SHP77 treated with DMSO at 0.1 percent for 48 hours (cell line): Measurements from ENCODE around the gene LONRF2.
"Not testable (repeated sequence)": the region's sequence is repeated elsewhere in the genome, so short reads cannot be mapped to it uniquely, and the experiment has no call there.

Experiments
- DNase-seq: peaks from one replicate; lab custom pipeline; 2025; lab: John Stamatoyannopoulos, UW

The LONRF2 gene

DNA sequence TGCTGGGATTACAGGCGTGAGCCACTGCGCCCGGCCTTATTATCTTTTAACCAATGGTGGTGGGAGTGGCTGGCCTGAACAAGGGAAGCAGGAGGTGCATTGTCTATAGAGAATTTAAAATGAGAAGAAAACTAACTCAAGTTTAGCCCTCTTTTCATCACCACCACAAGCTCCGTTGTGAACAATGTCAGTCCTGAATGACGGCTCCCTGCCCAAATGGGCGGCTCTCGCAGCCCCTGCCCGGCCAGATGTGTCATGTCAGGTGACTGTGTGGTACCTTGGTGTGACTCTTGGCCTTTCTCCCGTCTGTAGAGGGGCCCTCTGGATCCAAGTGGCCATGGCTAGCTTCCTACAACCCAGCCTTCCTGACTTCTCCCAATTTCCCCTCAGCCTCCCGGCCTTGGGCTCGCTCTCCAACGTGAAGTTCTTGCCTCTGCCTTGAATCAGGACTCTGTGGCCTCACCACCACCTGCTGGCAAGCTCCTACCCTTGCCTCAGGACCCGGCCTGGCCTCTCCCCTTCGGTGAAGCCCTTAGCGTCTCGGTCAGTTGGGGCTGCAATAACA lies 67.6 kb downstream of the LONRF2 start:
- DNase-seq, result no peak

- DNase-seq, result no peak
Observed at GRCh38 chr2:100253786-100254185, 68.5 kb downstream of the LONRF2 start.

- no peak for DNase-seq
Observed at GRCh38 chr2:100252811-100253698, 69.2 kb downstream of the LONRF2 start.

DNA sequence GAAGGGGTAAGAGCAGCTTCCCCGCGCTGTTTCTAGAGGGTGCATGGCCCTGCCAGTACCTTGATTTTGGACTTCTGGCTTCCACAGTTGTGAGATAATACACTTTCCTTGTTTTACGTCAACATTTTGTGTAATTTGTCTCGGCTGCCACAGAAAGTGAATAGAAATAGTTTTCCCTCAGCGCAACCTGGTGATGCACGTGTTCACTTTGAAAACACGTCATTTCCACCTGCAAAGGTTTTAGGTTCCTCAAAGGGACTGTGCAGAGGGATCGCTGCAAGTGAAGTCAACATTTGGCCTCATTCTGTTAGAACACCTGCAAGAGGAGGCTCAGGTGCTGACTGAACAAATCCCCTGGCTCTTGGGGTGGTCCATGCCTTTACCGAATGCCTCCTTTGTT lies 71.7 kb downstream of the LONRF2 start:
- no peak for DNase-seq

GRCh38 chr2:100248971-100249370 lies 73.3 kb downstream of the LONRF2 start:
- no peak for DNase-seq

DNA sequence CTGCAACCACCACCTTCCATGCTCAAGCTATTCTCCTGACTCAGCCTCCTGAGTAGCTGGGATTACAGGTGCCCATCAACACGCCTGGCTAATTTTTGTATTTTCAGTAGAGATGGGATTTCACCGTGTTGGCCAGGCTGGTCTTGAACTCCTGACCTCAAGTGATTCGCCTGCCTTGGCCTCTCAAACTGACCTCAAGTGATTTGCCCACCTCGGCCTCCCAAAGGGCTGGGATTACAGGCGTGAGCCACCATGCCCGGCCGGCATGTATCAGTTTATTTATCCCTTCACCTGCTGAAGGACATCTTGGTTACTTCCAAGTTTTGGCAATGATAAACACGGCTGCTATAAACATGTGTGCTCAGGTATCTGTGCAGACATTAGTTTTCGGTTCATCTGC lies 73.7 kb downstream of the LONRF2 start:
- not testable (repeated sequence) for DNase-seq

DNA sequence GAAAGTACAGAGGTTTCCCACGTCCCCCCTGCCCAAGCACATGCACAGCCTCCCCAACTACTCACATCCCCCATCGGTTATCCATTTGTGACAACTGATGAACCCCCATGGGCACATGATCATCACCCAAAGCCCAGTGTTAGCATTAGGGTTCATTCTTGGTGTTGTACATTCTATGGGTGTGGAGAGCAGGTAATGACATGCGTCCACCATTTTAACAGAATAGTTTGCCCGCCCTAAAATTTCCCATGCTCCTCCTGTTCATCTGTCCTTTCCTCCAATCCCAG lies 74.3 kb downstream of the LONRF2 start:
- DNase-seq, result no peak

DNA sequence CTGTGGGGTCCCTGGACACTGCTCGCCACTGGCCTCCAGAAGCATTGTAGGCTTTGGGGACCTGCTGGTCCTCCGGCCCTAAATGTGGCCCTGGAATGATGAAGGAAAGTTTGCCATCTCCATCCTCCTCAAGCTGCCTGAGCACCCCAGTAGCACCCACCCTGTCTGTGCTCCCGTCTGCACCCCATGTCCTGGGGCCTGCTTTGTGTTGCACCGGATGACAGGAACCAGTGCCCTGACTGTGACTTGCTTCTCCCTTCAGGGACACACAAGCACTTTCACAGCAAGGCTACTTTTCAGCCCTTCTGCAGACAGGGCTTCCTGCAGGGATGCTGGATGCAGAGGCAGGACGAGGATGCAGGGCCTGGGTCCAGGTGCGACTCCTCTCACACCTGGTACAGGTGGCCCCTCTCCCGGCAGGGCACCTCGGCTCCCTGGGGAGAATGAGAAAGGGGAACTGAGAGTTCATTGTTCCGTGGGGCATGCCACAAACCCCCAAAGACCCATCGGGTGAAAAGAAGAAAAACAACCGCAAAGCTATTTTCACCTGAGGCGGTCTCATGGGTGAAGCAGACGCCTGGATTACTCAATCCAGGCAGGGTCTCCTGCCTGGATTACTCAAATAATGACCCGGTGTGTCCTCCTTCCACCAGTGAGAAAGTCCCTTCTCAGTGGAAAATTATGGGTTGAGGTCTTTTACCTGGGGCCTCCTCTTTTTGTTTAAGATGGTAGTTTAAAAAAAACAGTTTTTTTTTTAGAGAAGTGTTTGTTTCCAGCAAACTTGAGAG lies 74.9 kb downstream of the LONRF2 start:
- no peak for DNase-seq

DNA sequence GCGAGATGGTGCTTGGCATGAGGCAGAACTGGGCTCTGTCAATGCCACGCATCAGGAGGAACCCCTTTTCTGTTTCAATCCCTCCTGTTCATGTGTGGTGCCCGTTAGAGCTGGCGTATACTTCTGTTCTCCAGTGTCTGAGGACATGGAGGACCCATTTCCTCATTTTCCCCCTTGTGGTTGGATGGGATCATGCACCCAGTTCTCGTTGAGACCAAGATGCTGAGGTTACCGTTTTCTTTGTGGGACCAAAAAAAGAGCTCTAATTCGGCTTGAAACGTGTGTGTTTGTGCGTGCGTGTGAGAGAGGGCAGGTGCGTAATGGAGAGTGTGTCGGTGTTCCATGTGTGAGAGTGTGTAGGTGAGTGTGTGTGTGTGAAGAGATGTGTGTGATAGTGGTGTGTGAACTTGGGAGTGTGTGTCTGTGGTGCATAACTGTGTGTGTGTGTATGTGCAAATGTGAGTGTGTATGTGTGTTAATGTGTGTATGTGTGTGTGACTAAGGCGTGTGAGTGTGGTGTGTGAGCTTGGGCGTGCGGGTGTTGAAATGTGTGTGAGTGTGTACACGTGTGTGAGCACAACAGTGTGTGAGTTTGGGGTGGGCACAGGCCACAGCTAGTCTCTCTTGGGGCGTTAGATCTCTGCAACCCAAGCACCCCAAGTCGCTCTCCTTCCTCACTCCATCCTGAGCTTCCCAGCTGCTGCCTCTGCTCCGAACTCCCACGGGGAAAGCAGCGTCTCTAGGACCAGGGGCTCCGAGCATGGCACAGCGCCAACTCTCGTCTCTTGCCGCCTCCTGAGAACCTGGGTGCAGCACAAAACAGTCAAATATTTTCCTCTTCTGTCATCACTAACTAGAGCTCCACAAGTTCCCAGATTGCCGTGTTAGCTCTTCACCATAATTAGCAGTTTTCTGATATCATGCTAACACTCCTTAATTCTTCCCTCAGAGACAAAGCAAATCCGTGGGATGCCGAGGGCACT lies 75.8 kb downstream of the LONRF2 start:
- DNase-seq, result no peak

DNA sequence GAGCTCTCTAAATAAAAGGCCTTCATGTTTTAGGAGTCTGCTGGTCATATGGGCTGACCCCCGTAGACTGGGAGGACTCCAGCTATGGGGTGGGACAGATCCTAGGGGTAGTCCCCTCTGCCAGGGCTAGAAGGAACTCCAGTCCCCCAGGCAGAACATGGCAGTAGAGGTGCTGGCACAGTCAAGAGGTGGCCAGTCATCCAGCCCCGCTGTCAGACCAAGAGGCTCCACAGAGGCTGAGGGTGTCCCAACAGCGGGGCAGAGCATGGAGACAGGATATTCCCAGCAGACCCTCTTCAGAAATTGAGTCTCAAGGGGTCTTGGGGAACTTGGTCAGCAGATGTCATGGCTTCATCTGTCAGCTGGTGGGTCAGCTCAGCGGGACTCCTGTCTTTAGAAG lies 76.6 kb downstream of the LONRF2 start:
- no peak for DNase-seq

- DNase-seq, result no peak
Observed at GRCh38 chr2:100244881-100245605, 77.3 kb downstream of the LONRF2 start.

DNA sequence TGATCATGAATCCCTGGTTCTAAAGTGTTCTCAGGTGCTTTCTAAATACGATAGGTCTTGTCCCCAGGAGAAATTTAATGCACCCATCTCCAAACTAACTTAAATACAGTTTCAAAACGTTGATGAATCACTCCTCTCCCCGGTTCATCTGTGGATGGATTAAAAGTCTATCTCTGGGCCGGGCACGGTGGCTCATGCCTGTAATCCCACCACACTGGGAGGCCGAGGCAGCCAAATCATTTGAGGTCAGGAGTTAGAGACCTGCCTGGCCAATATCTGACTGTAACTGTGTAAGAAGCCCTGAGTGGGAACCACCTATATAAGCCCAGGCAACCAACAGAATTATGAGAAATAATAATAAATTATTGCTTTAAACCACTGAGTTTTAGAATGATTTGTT lies 78.7 kb downstream of the LONRF2 start:
- DNase-seq, result no peak

DNA sequence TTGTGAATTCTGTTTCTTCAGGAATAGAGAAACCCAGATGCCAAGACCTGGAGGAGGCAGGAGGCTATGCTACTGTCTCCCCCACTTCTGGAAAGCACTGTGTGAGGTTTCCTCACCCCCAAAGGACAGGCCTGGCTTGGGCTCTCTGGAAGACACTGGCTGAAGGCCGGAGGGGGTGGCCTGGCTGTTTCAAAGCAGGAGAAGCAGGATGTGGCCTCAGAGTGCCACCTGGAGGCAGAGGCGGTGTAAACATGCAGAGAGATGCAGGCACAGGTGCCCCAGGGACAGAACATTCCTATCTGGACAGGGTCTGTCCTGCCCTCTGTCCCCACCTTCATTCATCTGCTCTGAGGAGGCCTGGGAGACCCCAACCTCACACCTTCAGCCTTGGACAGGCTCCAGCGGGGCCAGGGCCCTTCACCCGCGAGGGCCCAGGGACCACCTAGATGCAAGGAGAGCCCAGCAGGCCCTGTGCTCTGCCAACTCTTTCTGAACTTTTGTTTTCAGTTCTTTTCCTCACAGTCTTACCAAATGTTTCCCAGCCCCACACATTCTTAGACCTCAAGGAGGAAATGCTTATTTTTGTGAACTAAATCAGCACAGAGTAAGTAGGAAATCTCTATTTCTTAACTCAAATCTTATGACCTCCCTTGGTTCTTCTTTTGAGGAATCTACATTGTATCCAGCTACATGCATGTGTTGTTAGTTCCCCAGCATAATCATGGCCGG lies 79.2 kb downstream of the LONRF2 start:
- no peak for DNase-seq

DNA sequence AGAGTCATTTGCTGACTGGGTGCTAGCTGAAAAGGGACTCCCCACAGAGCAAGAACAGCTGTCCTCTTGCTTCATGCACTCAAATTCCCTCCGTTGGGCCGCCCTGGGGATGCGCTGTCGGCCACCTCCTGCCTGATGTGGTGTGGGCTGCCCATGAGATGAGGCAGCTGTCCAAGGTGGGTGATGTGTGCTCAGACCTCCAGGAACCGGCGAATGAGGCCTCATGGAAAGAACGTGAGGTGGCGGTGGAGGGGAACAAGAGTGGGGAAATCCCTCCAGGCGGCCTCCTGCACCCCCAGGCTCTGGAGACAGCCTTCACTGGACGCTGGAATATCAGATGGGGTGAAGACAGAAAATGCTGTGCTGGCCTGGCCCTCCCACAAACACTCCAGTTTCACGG lies 79.8 kb downstream of the LONRF2 start:
- no peak for DNase-seq

DNA sequence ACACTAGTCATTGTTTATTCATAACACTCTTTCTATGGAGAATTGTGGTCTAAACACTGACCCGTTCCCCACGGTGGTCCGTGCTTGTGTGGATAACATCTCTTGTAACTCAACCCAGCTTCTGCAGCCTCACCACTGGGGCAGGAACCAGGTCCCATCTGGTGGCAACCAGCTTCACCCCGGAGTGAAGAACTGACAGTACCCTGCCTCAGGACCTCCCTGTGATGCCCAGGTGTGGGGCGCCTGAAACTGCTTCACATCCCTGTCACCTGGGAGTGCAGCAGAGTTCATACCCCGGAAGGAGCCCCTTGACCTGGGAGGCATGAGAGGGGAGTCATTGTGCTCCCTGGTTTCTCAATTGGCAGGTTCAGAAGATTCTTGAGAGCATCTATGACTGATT lies 81.1 kb downstream of the LONRF2 start:
- no peak for DNase-seq

GRCh38 chr2:100240386-100240785 lies 81.9 kb downstream of the LONRF2 start:
- DNase-seq, result no peak

DNA sequence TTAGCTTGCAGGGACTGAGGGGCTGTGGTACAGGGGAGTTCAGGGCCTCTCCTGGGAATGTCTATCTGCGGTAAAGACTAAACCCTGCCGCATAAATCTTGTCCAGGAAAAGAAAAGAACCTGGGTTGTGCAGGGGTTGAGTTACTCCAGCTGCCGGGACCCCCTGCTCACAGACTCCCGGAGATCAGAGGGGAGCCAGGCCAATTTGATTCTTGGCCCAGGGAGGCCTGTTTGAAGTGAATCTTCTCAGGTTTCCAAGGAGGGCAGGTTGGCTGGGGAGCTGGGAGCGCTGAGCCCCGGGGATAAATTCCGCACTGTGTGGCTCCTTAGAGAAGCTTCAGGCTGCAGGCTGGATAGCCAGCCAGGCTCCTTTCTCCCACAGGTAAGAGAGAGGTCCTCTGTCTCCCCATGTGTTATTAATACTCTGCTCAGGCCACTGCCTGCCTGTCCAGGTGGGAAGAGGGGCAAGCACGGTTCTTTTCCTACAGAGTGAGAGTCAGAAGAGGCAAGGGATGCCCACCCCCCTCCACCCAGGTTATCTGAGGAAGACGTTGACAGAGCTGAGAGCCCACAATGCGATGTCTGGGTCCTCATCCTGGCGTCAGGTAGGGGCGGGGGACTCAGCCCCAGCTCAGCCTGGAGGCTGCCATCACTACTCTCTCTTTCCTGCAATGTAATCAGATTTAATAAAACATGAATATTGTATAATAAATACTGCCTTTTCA lies 82.7 kb downstream of the LONRF2 start:
- no peak for DNase-seq

GRCh38 chr2:100238471-100238870 lies 83.8 kb downstream of the LONRF2 start:
- DNase-seq, result no peak

GRCh38 chr2:100237770-100238169 lies 84.5 kb downstream of the LONRF2 start:
- DNase-seq, result no peak

DNA sequence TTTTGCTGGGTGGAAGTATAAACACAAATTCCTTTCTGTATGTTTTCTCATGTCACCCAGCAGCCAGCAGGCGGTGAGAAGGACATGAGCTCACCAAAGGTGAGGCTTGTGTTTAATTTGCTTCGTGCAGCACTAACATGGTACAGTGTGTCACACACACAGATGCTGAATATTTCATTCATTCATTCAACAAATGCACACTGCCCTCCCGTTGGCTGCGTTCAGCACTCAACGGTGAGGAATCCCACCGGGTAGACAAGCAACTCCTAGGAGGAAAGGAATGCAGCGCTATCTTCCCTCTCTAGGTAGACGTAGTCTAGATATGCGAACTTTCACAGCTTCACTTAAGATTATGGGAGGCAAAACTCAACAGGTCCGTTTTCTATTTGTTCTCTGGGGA lies 85.1 kb downstream of the LONRF2 start:
- no peak for DNase-seq
